NT2/D1 (cell line): ENCODE data around the gene TMEM52.

Experiments used
- SUZ12 ChIP-seq: IDR thresholded peaks from 2 replicates; pipeline ENCODE4 v1.6.1; 2011; ENCODE audit not compliant: insufficient read length, insufficient read depth; ENCODE audit errors: extremely low read depth
- YY1 ChIP-seq: IDR thresholded peaks from 2 replicates; pipeline ENCODE4 v1.6.1; 2011; ENCODE audit not compliant: insufficient read length, insufficient read depth
- ZNF274 ChIP-seq: IDR thresholded peaks from 2 replicates; pipeline ENCODE4 v1.6.1; 2011; ENCODE audit warnings: mild to moderate bottlenecking, low read depth, low read length

GRCh38 chr1:1959840-1960479, 40.9 kb upstream of the TMEM52 start:
- TF ChIP-seq ZNF274, result no peak
- TF ChIP-seq YY1, result no peak
- no peak for TF ChIP-seq SUZ12
